Activated naive CD4-positive, alpha-beta T cell treated with anti-CD3 and anti-CD28 coated beads, Interleukin-2, amount 50 U/mL, for 72 hours (primary cell): Measurements from ENCODE around the gene DYNC2H1. TPM values are rescaled to one million over a fixed set of nuclear protein-coding genes. Genes with fewer than 3 reads are reported as not detected.

Source experiments
- ATAC-seq, 2 donors: fragments of 150-1000 bp; cut with Tn5 transposase; 2 replicates each; pipeline ENCODE4 v1.10.0; 2021; ENCODE audit warnings: mild to moderate bottlenecking in 2 of 2, moderate library complexity in 2 of 2
- DNase-seq, 2 donors: peaks; one replicate each; pipeline ENCODE4 v3.0.0; 2021 to 2022; ENCODE audit warnings: low spot score in 2 of 2
- H3K27ac Mint-ChIP-seq, 2 donors: one replicate each; pipeline ENCODE4 v1.8.0; 2022; ENCODE audit warnings: mild to moderate bottlenecking in 2 of 2, mixed read lengths in 2 of 2
- H3K36me3 Mint-ChIP-seq, 2 donors: one replicate each; pipeline ENCODE4 v1.8.0; 2022; ENCODE audit warnings: mixed read lengths in 2 of 2
- H3K9me3 Mint-ChIP-seq, 2 donors: one replicate each; pipeline ENCODE4 v1.8.0; 2022; ENCODE audit warnings: mixed read lengths in 2 of 2
- total RNA-seq, 2 donors: library from RNA; stranded (reverse); gene quantifications; one replicate each; pipeline ENCODE4 v1.2.3, GENCODE V29; 2022

Gene DYNC2H1
- total RNA-seq, 2 donors from 2014 or later: 2.2 to 2.6 TPM

- Mint-ChIP-seq H3K36me3 (no peaks in the 10 kb centered on the region), H3K9me3 (no peaks in the 10 kb centered on the region), H3K27ac (no peak overlapping the region)
- DNase-seq (no peak), ATAC-seq (no peak)
Observed at GRCh38 chr11:103450241-103450640, 341.0 kb downstream of the DYNC2H1 start.

DNA sequence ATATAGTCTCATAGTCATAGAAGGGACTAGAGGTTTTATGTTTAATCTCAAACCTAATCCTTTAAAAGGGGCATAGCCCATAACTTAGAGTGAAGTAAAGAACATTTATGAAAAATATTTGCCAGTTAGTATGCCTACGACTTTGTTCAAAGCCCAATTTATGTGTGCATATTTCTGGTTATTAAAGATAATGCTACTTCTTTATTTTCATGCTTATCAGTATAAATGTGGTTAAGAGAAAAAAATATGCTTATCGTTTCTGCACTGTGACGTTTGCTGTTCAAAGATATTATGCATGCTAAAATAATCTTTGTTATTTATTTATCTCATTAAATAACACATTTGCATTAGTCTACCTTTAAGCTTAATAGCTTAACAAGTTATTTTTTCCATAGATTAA, 343.9 kb downstream of the DYNC2H1 start:
- DNase-seq (no peak), ATAC-seq (no peak)
- H3K27ac Mint-ChIP-seq: no peak overlapping the region
- no peaks in the 10 kb centered on the region for H3K9me3 Mint-ChIP-seq
- H3K36me3 Mint-ChIP-seq: no peaks in the 10 kb centered on the region

- ATAC-seq (no peak), DNase-seq (no peak)
- Mint-ChIP-seq H3K27ac (no peak overlapping the region), H3K9me3 (no peaks in the 10 kb centered on the region), H3K36me3 (no peaks in the 10 kb centered on the region)
Observed at GRCh38 chr11:103453915-103454709, 344.9 kb downstream of the DYNC2H1 start.

GRCh38 chr11:103464420-103464819, 355.2 kb downstream of the DYNC2H1 start:
- no peaks in the 10 kb centered on the region for H3K36me3 Mint-ChIP-seq
- ATAC-seq: no peak
- no peak for DNase-seq
- H3K9me3 Mint-ChIP-seq: no peaks in the 10 kb centered on the region
- H3K27ac Mint-ChIP-seq: no peak overlapping the region

DNA sequence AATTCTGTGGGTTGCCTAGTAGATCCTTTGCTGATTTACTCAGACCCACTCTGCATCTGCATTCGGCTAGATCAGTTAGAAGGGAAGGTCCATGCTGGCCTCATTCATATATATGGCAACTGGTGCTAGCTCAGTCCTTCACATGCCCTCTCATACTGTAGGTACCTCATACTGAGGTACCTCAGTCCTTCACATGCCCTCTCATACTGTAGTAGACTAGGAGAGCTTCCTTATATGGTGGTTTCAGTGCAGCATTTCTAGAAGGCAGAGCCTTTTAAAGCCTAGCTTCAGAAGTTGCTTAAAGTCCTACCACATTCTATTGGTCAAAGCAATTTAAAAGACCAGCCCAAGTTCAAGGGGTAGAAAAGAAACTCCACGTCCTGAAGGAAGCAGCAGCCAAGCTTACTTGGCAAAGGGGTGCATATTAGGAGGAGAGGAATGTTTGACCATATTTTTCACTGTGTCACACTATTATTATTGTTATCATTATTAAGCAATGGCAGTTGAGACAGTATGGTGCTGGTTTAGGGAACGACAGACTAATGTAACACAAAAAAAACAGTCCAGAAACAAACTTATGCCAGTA, 356.4 kb downstream of the DYNC2H1 start:
- Mint-ChIP-seq H3K27ac (no peak overlapping the region), H3K36me3 (no peaks in the 10 kb centered on the region), H3K9me3 (no peaks in the 10 kb centered on the region)
- ATAC-seq: no peak
- DNase-seq: no peak

- Mint-ChIP-seq H3K27ac (no peak overlapping the region), H3K36me3 (no peaks in the 10 kb centered on the region), H3K9me3 (no peaks in the 10 kb centered on the region)
- ATAC-seq (no peak), DNase-seq (no peak)
Observed at GRCh38 chr11:103471546-103471945, 362.3 kb downstream of the DYNC2H1 start.

GRCh38 chr11:103476874-103477273, 367.6 kb downstream of the DYNC2H1 start:
- no peaks in the 10 kb centered on the region for H3K9me3 Mint-ChIP-seq
- no peaks in the 10 kb centered on the region for H3K36me3 Mint-ChIP-seq
- H3K27ac Mint-ChIP-seq: no peak overlapping the region
- ATAC-seq: no peak
- DNase-seq: no peak

DNA sequence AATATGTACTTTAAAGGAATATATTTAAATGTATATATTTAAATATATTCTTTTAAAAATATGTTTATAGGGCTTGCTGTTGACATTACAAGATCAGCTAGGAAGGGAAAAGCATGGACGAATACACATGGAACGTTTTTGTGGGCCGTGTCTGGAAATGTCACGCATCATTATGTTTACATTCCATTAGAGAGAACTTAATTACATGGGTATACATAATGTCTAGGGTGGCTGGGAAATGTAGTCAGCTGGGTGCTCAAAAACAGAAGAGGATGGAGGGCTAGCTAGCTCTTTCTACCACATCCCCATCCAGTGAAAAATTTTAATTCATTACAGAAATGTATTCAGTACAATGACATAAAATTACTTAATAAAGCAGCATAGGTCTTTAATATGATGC, 371.2 kb downstream of the DYNC2H1 start:
- Mint-ChIP-seq H3K9me3 (no peaks in the 10 kb centered on the region), H3K27ac (no peak overlapping the region), H3K36me3 (no peaks in the 10 kb centered on the region)
- no peak for ATAC-seq
- no peak for DNase-seq

GRCh38 chr11:103483996-103484395, 374.8 kb downstream of the DYNC2H1 start:
- Mint-ChIP-seq H3K27ac (no peak overlapping the region), H3K36me3 (no peaks in the 10 kb centered on the region), H3K9me3 (peaks cover 0 to 5% of the 10 kb centered on the region in 2 donors)
- ATAC-seq (no peak), DNase-seq (no peak)

DNA sequence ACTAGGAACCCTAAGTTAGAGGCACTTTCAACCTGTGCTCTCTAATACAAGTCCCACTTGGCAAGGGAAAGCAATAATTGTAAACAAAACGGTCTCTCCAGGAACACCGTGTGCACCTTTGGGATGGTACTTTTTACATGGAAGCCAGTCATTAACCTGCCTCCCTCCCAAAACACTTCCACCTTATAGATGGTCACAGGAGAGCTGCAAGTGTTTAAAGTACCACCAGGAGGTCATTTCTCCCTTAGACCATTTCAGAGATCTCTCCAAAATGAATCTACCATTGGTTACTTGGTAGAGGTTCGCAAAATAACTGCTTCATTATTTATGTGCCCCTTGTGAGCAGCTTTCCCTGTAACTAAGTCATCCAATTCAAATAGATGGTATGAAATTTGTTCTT, 375.3 kb downstream of the DYNC2H1 start:
- Mint-ChIP-seq H3K27ac (no peak overlapping the region), H3K36me3 (no peaks in the 10 kb centered on the region), H3K9me3 (peaks cover 0 to 5% of the 10 kb centered on the region in 2 donors)
- DNase-seq: no peak
- no peak for ATAC-seq

- DNase-seq (no peak), ATAC-seq (no peak)
- Mint-ChIP-seq H3K27ac (no peak overlapping the region), H3K36me3 (no peaks in the 10 kb centered on the region), H3K9me3 (peaks cover 0 to 5% of the 10 kb centered on the region in 2 donors)
Observed at GRCh38 chr11:103486604-103487003, 377.4 kb downstream of the DYNC2H1 start.

- H3K36me3 Mint-ChIP-seq: no peaks in the 10 kb centered on the region
- DNase-seq (no peak), ATAC-seq (no peak)
- peaks cover 0 to 5% of the 10 kb centered on the region in 2 donors for H3K9me3 Mint-ChIP-seq
- no peak overlapping the region for H3K27ac Mint-ChIP-seq
Observed at GRCh38 chr11:103487113-103487512, 377.9 kb downstream of the DYNC2H1 start.

- DNase-seq (no peak), ATAC-seq (peak; percentile 64 to 90)
- peaks cover 0 to 5% of the 10 kb centered on the region in 2 donors for H3K9me3 Mint-ChIP-seq
- H3K27ac Mint-ChIP-seq: no peak overlapping the region
- no peaks in the 10 kb centered on the region for H3K36me3 Mint-ChIP-seq
Observed at GRCh38 chr11:103488031-103488461, 378.8 kb downstream of the DYNC2H1 start.

DNA sequence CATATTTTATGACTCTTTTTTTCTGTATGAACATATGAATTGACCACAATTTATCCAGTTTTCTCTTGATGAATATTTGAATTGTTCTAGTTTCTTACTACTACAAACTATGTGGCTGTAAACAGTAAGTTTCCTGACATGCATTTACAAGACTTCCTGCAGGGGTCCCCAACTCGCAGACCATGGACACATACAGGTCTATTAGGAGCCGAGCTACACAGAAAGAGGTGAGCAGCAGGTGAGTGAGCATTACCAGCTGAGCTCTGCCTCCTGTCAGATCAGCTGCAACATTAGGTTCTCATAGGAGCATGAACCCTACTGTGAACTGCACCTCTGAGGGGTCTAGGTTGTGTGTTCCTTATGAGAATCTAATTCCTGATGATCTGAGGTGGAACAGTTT, 379.4 kb downstream of the DYNC2H1 start:
- ATAC-seq: peak in 1 of 2 donors; percentile 59
- no peaks in the 10 kb centered on the region for H3K36me3 Mint-ChIP-seq
- no peak for DNase-seq
- H3K9me3 Mint-ChIP-seq: peaks cover 0 to 5% of the 10 kb centered on the region in 2 donors
- no peak overlapping the region for H3K27ac Mint-ChIP-seq

DNA sequence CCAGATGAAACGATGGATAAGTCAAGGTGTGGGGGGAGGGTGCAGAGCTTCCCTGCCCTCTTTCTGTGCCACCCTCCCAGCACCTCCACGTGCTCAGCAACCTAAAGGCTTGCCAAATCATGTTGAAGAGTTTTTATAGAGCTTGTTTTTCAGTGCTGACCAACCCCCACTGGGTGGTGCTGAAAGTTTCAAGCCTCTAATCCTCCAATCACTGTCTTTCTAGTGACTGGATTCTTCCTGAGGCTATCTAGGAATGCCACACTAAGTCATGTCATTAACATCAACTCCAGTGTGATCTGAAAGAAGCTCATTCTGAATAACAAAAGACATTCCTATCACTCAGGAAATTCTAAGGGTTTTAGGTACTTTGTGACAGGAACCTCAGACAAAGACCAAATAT, 382.6 kb downstream of the DYNC2H1 start:
- Mint-ChIP-seq H3K9me3 (peaks cover 0 to 5% of the 10 kb centered on the region in 2 donors), H3K27ac (no peak overlapping the region), H3K36me3 (no peaks in the 10 kb centered on the region)
- DNase-seq (no peak), ATAC-seq (no peak)

- Mint-ChIP-seq H3K36me3 (no peaks in the 10 kb centered on the region), H3K9me3 (no peaks in the 10 kb centered on the region), H3K27ac (no peak overlapping the region)
- ATAC-seq: no peak
- DNase-seq: no peak
Observed at GRCh38 chr11:103494491-103494890, 385.3 kb downstream of the DYNC2H1 start.

- no peak for ATAC-seq
- DNase-seq: no peak
- Mint-ChIP-seq H3K36me3 (no peaks in the 10 kb centered on the region), H3K9me3 (peaks cover 3 to 5% of the 10 kb centered on the region in 2 donors), H3K27ac (no peak overlapping the region)
Observed at GRCh38 chr11:103497268-103497667, 388.0 kb downstream of the DYNC2H1 start.
